ENCODE results near the gene WDR72.
"Not testable (repeated sequence)": the region's sequence is repeated elsewhere in the genome, so short reads cannot be mapped to it uniquely, and the experiment has no call there.

Gene WDR72

DNA sequence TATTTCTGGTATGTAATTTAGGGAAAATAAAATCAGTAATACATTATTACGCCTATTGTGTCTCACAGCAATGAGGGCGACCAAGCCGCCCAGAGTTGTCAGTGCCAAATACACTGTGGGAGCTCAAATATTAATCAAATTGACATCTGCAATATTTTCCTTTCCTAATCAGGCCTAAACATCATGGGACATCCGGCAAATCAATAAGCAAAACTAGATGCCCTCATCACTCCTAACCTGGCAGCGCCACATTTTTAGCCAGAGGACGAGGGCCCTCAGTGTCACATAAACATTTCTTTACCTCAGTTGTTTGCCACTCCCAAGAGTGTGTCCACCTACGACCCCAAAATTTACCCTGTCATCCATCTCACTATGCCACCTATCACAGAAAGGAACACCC lies 64.1 kb downstream of the WDR72 start:
- DNase-seq, result no peak

DNA sequence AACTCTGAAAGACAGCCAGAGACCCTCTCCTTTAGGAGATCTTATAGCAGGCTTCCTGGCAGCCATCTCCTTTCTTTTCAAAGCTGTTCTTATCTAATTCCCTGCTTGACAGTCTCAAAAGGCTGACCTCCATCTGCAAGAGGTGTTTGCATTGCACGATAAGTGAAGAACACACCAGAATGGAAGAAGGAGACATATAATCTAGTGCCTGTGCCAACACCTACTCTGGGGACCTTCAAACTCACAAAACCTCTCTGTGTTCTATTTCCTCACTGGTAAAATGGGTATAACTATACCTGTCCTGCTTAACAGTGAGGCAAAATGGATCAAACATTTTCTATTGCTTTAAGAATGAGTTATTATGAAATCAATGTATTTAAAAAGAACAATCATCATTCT lies 65.0 kb downstream of the WDR72 start:
- no peak for DNase-seq

DNA sequence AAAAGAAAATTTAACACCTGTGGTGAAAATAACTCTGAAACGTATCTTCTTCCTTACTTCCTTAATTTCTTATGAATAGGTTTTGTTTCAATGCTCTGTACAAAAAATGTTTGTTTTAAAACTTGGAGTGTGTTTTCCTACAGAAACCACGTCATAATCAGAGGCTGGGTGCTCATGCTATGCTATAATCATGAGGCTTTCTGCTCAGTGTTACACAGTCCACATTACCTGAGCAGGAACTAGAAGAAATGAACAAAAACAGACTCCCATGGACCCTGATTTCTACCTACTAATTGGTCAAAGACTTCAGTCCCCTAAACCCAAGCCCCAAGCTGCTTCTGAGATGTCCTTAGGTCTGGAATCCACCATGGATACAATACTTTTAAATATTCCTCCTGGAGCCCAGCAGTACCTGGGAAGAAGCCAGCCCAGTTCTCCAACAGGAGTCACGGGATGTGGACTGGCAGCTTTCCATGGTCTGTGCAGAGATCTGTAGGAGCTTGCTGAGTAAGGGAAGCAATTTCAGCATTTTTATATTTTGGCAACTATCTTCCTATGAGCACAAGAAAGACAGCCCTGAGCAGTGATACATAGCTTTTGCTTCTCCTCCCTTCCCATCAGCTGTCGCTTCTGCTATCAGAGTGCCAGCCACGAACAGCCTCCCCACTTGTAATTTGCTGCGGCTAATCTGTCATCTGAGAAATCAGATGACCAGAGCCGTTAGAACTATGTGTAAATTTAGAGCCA lies 65.6 kb downstream of the WDR72 start:
- no peak for DNase-seq

DNA sequence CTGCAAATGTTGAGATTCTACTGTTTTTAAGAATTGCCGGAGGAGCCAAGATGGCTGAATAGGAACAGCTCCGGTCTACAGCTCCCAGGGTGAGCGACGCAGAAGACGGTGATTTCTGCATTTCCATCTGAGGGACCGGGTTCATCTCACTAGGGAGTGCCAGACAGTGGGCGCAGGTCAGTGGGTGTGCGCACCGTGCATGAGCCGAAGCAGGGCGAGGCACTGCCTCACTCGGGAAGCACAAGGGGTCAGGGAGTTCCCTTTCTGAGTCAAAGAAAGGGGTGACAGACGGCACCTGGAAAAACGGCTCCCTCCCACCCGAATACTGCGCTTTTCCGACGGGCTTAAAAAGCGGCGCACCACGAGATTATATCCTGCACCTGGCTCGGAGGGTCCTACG lies 75.3 kb downstream of the WDR72 start:
- DNase-seq, result not testable (repeated sequence)

GRCh38 chr15:53681056-53681455 lies 78.4 kb downstream of the WDR72 start:
- no peak for DNase-seq

GRCh38 chr15:53675832-53676231 lies 83.6 kb downstream of the WDR72 start:
- no peak for DNase-seq

- DNase-seq, result no peak
These were observed 87.9 kb downstream of the WDR72 start for GRCh38 chr15:53671545-53671944.

DNA sequence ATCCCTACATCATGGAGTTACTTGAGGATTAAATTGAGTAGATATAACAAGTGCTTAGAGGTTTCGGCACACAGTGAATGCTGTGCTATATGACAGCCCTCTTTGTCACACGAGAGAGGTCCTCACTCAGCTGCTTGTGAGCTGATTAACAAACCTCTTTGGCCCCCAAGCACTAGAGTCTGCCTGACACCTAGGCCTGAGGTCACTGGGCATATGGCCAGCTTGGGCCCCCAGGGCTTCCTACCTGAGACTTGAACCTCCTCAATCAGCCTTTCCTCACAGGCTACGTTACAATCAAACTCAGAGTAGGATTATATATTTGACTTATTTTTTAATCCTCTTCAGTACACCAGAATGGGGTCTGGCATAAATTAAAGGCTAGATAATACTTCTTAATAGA lies 88.8 kb downstream of the WDR72 start:
- no peak for DNase-seq

DNA sequence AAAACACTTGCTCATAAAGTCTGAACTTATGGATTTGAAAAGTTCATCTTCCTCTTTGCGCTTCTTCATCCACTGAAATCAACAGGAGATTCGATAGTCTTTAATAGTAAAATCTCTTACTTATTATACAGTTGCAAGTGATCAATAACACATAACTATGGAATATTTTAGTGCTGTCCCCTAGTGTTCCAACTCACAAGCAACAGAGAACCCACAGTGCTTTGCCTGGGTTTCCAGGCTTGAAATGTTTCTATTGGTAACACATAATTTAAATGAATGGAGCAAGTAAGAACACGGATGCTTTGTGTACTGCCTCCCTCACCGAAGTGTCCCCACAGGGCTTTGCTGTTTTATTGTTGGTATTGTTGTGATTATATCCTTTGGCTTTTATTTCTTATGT lies 93.5 kb downstream of the WDR72 start:
- no peak for DNase-seq

DNA sequence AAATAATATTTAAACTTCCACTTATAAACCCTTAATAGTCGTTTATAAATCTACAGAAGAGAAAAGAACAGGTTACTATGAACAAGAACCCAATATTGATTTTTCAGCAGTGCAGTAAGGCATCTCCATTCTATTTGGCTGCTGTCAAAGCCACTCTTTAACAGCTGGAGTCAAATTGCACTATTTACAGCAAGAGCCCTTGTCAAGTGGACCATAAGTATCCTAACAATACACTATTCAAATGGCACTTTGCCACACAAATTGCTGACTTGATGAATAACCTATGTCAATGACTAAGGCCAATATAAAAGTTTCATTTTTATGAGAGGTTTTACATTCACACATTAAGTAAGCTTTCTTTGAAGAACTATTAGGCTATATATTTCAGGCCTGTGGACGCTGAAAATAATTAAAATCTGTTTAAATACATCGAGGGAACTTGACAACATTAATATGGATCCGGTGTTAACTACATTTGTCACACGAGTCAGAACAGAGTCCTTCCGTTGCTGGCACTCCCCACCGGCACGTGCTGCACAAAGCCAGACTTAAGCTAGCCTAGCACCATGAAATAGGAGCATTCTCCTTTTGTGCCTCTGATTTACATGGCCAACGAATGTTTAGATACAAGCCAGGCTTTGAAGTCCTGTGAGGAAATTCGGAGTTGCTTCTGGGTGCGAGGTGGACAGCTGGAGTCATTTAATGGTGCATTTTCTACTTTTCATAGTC lies 100.5 kb downstream of the WDR72 start:
- DNase-seq, result no peak

- no peak for DNase-seq
These were observed 101.2 kb downstream of the WDR72 start for GRCh38 chr15:53658255-53658654.

GRCh38 chr15:53648934-53649333 lies 110.5 kb downstream of the WDR72 start:
- DNase-seq, result no peak

DNA sequence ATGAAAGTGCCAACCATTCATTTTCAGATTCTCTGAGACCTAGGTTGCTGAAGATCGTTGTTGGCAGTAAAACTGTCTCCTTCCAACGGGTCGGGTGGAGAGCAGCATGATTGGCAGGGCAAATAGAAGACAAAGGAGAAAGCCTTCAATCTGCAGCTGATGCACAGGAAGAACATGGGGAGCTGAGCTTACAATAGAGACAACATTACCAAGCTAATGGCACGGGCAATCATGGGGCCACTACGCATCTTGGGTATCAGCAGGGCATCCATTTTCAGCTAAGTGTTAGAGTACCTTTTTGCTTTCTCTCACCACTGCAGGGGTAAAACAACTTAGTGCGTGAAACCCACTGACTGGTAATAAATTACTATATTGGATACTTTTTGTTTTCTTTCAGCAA lies 114.8 kb downstream of the WDR72 start:
- no peak for DNase-seq

DNA sequence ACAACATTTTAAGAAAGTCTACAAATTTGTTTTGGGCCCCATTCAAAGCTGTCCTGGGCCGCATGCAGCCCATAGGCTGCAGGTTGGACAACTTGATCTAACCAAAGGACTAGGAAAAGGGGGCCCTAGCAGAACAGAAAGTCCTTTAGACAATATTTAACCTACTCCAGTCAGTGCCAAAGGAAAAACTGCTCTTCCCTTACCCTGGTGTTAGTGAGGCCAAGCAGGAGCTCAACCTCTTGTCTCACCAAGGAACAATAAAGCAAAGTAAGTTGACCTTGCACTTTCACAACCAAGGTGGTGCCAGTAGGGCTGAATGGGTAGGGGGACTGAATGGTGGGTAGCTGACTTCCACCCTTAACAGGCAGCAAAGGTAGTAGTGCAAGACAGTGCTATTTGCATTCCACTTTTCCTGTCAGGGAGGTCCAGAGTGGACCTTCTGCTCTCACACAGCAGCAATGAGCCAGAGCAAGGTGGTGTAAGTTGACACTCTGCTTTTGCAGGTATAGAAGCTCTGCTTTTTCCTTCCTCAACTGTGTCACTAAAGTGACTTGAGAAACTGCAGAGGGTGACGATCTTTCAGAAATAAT lies 124.9 kb downstream of the WDR72 start:
- no peak for DNase-seq

- no peak for DNase-seq
These were observed 132.2 kb downstream of the WDR72 start for GRCh38 chr15:53627279-53627678.

GRCh38 chr15:53625962-53626845 lies 133.3 kb downstream of the WDR72 start:
- no peak for DNase-seq

GRCh38 chr15:53625260-53625659 lies 134.2 kb downstream of the WDR72 start:
- no peak for DNase-seq

GRCh38 chr15:53618461-53618860 lies 141.0 kb downstream of the WDR72 start:
- DNase-seq, result no peak

- DNase-seq, result no peak
These were observed 148.1 kb downstream of the WDR72 start for GRCh38 chr15:53611145-53611920.

GRCh38 chr15:53591041-53591440 lies 168.4 kb downstream of the WDR72 start:
- no peak for DNase-seq

DNA sequence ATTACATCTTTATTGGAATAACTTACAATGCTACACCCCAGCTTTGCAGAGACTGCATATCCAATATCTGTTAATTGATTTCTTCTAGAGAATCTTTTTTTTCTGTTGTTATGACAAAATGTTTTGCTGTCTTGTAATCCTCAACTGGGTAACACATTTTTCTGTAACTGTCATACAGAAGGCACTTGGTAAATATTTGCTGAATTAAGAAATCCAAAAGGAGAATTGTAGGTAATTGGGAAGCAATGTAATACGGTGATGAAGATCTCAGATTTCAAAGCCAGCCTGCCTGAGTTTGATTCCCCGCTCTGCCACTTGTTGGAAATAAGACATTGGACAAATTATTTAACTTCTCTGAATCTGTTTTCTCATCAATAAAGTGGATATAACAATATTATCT lies 169.1 kb downstream of the WDR72 start:
- DNase-seq, result no peak

- DNase-seq, result no peak
These were observed 169.9 kb downstream of the WDR72 start for GRCh38 chr15:53589520-53590057.
